ENCODE data around the gene PNKD.

DNA sequence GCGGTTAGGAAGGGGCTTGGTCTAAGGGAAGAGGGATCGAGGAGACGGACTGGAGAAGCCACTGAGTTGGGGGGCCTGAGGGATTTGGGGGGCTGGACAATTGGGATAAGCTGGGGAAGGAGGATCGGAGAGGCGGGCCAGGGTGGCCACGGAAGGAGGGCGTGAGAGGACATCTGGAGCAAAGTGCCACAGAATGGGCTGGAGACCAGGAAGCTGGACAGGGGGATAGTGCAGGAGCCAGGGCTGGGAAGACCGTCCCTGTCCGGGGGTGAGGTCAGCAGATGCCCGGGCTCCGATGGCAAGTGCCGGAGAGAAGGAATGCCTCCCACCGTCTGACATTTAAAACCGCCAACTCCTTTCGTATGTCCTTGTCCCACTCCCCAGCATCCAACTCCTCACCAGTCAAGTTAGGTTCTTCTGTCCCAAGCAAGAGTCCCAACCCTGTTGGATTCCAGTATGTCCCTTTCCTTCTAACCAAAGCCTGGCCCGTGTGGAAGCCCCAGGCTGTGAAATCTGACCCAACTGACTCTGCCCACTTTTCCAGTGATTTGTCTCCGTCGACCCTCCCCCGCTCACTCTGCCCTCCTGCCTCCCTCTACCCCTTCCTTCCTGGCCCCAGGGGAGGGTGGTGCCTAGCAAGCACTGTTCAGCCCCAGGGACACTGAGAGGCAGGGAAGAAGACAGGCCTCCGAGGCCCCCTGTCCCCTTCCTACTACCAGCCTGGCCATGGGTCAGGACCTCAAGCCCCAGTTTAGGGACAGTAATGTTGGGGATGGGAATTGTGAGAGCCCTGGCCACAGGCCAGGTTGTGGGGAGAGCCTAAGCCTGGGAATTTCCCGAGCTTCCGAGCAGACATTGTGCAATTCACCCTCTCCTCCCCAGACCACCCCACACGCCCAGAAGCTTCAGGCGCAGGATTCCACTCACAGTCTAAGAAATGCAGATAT lies 53.5 kb downstream of the PNKD start:
- TF ChIP-seq, protein P1, sequence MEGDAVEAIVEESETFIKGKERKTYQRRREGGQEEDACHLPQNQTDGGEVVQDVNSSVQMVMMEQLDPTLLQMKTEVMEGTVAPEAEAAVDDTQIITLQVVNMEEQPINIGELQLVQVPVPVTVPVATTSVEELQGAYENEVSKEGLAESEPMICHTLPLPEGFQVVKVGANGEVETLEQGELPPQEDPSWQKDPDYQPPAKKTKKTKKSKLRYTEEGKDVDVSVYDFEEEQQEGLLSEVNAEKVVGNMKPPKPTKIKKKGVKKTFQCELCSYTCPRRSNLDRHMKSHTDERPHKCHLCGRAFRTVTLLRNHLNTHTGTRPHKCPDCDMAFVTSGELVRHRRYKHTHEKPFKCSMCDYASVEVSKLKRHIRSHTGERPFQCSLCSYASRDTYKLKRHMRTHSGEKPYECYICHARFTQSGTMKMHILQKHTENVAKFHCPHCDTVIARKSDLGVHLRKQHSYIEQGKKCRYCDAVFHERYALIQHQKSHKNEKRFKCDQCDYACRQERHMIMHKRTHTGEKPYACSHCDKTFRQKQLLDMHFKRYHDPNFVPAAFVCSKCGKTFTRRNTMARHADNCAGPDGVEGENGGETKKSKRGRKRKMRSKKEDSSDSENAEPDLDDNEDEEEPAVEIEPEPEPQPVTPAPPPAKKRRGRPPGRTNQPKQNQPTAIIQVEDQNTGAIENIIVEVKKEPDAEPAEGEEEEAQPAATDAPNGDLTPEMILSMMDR (conservative IDR thresholded peaks at IDR 0.05 in 1 of 2, IDR thresholded peaks at IDR 0.05 in 1 of 2; ENCODE audit: low read depth in 1 of 2, low read length in 2 of 2) = no peak
- no peak for TF ChIP-seq EZH2 (IDR thresholded peaks at IDR 0.05; ENCODE audit: low read length, missing control alignments)
